ENCODE measurements around the gene TRAPPC4. TPM values are rescaled to one million over a fixed set of nuclear protein-coding genes. Genes with fewer than 3 reads are reported as not detected.
"Not testable (repeated sequence)": the region's sequence is repeated elsewhere in the genome, so short reads cannot be mapped to it uniquely, and the experiment has no call there.

The TRAPPC4 gene
- total RNA-seq, 1 donor from 2014 or later: 53.9 TPM

GRCh38 chr11:119012629-119013170, 5.9 kb upstream of the TRAPPC4 start:
- no peak for DNase-seq (ENCODE audit: low read depth)

DNA sequence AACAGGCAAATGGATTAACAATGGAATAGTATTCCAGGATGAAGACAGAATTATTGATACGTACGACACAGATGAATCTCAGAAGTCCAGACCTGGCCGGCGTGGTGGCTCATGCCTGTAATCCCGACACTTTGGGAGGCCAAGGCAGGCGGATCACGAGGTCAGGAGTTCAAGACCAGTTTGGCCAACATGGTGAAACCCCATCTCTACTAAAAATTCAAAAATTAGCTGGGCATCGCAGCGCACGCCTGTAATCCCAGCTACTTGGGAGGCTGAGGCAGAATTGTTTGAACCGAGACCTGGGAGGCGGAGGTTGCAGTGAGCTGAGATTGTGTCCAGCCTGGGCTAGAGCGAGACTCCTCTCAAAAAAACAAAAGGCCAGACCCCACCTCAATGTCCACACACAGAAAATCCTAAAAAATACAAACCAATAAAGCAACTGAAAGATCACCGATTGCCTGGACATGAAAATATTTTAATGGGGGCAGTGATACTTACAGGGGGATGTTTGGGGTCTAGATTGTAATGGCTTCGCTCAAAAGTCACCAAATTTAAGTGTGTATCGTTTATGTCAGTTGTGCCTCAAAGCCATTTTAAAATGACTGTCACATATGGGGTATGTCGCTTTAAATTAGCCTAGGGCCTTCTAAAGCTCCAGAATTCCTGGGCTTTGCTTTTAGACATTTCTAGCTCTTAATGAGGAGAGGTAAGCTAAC, 4.2 kb upstream of the TRAPPC4 start:
- no peak for DNase-seq (ENCODE audit: low read depth)

GRCh38 chr11:119015054-119015611, 3.4 kb upstream of the TRAPPC4 start:
- DNase-seq (ENCODE audit: low read depth): no peak

GRCh38 chr11:119016216-119017009, 2.2 kb upstream of the TRAPPC4 start:
- DNase-seq (ENCODE audit: low read depth): no peak

- DNase-seq (ENCODE audit: low read depth): not testable (repeated sequence)
These were observed 1.2 kb upstream of the TRAPPC4 start for GRCh38 chr11:119017377-119017776.

GRCh38 chr11:119019996-119020395, 1.4 kb downstream of the TRAPPC4 start:
- no peak for DNase-seq (ENCODE audit: low read depth)

- DNase-seq (ENCODE audit: low read depth): no peak
These were observed 3.1 kb downstream of the TRAPPC4 start for GRCh38 chr11:119021631-119022030.

- DNase-seq (ENCODE audit: low read depth): no peak
These were observed 5.2 kb downstream of the TRAPPC4 start for GRCh38 chr11:119023741-119024140.

DNA sequence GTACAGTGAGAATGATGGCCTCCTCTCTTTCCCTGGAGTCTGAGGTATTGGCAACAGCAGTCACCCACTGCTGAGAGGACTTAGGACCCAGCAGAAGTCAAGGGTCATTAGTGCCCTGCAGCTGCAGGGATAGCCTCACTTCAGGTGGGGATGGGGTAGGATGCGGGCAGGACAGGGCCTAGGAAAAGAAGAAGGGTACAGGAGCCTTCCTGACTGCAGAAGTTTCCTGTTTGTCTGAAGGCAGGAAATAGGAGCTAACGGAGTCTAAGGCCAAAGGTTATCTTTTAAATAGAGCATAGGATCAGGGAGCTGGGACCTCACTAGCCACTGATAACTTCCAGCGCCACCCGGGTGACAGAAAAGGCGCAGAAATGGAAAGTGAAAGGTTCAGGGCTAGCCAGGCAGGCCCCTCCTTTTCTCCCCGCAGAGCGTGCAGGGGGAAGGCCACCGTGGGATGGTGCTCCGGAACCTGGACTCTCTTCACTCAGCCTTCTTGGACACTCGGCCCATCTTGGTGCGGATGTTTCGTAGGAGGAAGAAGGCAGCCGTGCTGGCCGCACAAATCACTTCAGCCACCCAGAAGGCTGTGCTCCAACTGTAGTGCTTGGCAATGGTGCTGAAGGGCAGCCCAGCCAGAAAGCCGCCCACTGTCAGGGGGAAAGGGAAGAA, 6.0 kb downstream of the TRAPPC4 start:
- DNase-seq (ENCODE audit: low read depth): no peak

DNA sequence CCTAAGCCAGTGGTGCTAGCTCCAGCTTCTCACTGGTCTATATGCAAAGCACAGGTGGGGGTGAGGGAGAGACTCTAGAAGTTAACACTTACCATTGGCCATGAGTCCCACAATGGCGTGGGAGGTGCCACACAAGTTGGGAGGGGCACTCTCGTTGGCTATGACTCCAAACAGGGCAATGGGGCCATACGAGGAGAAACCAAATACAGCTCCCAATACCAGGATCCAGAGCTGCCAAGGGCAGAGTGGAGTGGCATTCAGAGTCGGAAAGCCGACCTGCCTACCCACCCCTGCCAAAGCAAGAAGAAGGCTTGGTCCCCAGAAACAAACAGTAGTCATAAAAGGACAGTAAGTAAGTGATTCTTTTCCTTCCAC, 6.5 kb downstream of the TRAPPC4 start:
- DNase-seq (ENCODE audit: low read depth): no peak

DNA sequence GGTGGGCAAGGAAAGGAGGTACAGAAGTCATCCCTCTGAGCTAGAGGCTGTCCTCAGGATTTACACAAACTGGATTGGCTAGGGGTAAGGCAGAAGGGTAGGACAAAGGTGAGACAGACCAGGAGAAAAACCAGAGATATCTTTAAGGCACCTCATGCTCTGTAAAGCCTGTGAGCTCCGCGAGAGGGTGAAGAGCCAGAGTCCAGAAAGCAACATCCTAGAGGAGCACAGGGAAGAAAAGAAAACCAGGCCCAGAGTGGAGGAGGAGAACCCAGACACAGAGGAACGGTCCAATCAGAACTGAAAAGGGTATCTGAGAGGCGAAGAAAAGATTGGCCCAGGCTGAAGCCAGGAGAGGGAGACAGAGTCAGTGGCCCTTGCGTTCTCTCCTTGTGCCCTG, 7.0 kb downstream of the TRAPPC4 start:
- no peak for DNase-seq (ENCODE audit: low read depth)

GRCh38 chr11:119025978-119026766, 7.6 kb downstream of the TRAPPC4 start:
- no peak for DNase-seq (ENCODE audit: low read depth)

DNA sequence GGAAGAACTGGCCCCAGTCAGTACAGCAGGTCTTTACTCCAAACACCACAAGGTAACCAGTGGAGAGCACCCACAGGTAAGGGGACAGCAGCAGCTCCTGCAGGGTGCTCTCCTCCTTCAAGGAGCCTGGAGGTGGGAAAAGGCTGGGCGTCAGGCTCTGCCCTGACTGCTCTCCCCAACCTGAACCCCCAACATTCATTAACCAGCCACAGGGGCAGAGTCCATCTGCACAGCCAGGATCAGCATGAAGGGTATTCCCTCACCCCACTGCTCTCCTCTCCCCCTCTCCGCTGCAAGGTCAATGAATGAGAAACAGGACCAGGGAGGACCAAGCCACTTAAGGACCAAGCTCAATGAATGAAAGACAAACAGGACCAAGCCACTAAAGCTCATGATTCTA, 8.4 kb downstream of the TRAPPC4 start:
- no peak for DNase-seq (ENCODE audit: low read depth)

- DNase-seq (ENCODE audit: low read depth): no peak
These were observed 9.2 kb downstream of the TRAPPC4 start for GRCh38 chr11:119027561-119028345.

DNA sequence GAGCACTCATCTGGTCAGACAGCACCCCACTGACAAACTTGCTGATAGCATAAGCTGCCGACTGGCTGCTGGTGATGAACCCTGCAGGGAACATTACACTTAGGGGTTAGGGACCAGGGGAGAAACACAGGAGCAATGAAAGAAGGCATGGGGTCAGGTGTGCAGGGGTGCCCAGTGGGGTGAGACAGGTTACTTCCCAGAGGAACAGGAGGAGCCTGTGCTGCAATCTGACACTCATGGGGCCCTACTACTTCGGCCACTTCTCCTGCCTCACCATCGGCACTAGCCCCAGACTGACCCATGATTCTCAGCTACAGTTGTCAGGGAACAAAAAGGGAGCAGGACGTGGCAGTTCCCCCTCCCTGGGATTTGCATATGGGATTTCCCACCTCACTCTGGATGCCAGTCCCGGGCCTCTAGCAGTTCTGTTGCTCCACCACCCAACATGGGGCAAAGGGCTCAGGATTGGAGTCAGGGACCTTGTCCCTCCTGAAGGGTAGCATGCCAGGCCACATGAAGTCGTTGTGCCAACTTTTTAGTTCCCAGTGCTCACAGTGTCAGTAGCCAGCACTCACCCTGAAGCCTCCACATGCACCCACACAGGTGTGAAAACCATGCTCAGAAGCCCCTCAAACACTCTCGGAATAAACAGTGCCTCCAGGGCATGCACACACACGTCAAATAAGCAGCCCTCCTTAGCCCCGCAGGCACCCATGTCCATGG, 9.9 kb downstream of the TRAPPC4 start:
- DNase-seq (ENCODE audit: low read depth): no peak

- no peak for DNase-seq (ENCODE audit: low read depth)
These were observed 10.4 kb downstream of the TRAPPC4 start for GRCh38 chr11:119029069-119029339.

DNA sequence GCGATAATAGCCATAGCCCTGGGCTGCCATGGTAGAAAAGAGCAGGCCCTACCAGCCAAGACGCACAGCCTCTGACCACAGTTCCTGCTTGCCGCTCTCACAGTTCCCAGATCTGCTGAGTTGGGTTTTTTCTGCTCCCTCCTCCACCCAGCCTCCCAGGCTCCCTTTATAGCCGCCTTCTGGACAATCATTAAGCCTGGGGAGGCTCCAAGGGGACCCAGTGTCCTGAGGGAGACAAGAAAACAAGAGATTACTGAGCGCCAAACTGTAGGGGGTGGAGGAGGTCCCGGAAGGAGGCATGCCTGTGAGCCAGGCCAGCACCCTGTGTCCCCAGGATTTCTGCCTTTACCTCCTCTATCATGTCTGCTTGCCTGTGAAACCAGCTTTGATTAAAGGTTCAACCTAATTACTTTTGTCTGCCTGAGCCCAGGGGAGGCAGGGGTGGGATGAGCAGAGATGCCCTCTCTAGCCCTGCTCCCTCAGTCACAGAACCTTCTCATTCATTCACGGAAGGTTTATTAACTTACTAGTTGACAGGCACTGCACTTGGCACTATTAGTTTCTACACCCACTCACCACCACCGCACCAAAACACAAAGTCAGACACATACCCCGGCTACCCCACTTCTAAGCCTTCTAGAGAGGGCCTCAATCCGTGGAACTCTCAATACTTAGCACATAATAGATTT, 10.9 kb downstream of the TRAPPC4 start:
- DNase-seq (ENCODE audit: low read depth): no peak

- no peak for DNase-seq (ENCODE audit: low read depth)
These were observed 11.4 kb downstream of the TRAPPC4 start for GRCh38 chr11:119030029-119030328.

All from myocyte (in vitro differentiated cells).